Neural cell (in vitro differentiated cells): ENCODE measurements around the gene RAB4B. TPM values are rescaled to one million over a fixed set of nuclear protein-coding genes. Genes with fewer than 3 reads are reported as not detected.

ENCODE experiments used
- H2AFZ ChIP-seq: fragments of 200-600, 300-800 bp; sonication (generic), shearing (Covaris generic); 2 replicates; pipeline ENCODE4 v1.6.0; 2014; ENCODE audit warnings: low read depth, mild to moderate bottlenecking, antibody characterized with exemption, low read length, moderate library complexity
- H3F3A ChIP-seq: fragments of 200-600 bp; shearing (Covaris generic); 2 replicates; pipeline ENCODE4 v1.6.1; 2016; ENCODE audit warnings: mild to moderate bottlenecking, moderate library complexity, mixed read lengths, antibody characterized with exemption, low read length; ENCODE audit not compliant: insufficient read depth, poor library complexity, severe bottlenecking
- H3K27ac ChIP-seq: fragments of 200-600, 300-800 bp; sonication (generic), shearing (Covaris generic); 2 replicates; pipeline ENCODE4 v1.5.1; 2014; ENCODE audit warnings: mild to moderate bottlenecking, low read length, moderate library complexity
- H3K27me3 ChIP-seq: fragments of 300-800, 200-600 bp; sonication (generic), shearing (Covaris generic); 2 replicates; pipeline ENCODE4 v1.6.0; 2014; ENCODE audit warnings: mild to moderate bottlenecking, low read depth, low read length, moderate library complexity; ENCODE audit not compliant: insufficient read depth
- H3K36me3 ChIP-seq: fragments of 300-800, 200-600 bp; sonication (generic), shearing (Covaris generic); 2 replicates; pipeline ENCODE4 v1.5.1; 2014; ENCODE audit warnings: mild to moderate bottlenecking, antibody characterized with exemption, low read length, moderate library complexity; ENCODE audit not compliant: insufficient read depth
- H3K4me2 ChIP-seq: fragments of 300-800, 200-600 bp; sonication (generic), shearing (Covaris generic); 2 replicates; pipeline ENCODE4 v1.6.0; 2014; ENCODE audit warnings: mild to moderate bottlenecking, low read length
- H3K4me3 ChIP-seq: fragments of 300-800, 200-600 bp; sonication (generic), shearing (Covaris generic); 2 replicates; pipeline ENCODE4 v1.5.1; 2014; ENCODE audit warnings: mild to moderate bottlenecking, low read length, moderate library complexity
- H3K79me2 ChIP-seq: fragments of 200-600 bp; shearing (Covaris generic); replicated peaks from 2 replicates; pipeline ENCODE4 v1.6.0; 2014; ENCODE audit warnings: mild to moderate bottlenecking, low read length, moderate library complexity; ENCODE audit not compliant: insufficient read depth
- H3K9ac ChIP-seq: fragments of 300-800, 200-600 bp; sonication (generic), shearing (Covaris generic); 2 replicates; pipeline ENCODE4 v1.6.1; 2016; ENCODE audit warnings: mild to moderate bottlenecking, low read length, mixed read lengths
- H3K9me2 ChIP-seq: fragments of 200-600 bp; shearing (Covaris generic); 2 replicates; pipeline ENCODE4 v1.6.1; 2016; ENCODE audit warnings: mild to moderate bottlenecking, low read length, mixed read lengths; ENCODE audit not compliant: insufficient read depth
- H3K9me3 ChIP-seq: fragments of 200-600, 300-800 bp; sonication (generic), shearing (Covaris generic); 2 replicates; pipeline ENCODE4 v1.6.1; 2016; ENCODE audit warnings: mild to moderate bottlenecking, mixed run types, low read length, moderate library complexity, mixed read lengths
- H4K20me1 ChIP-seq: fragments of 200-600 bp; shearing (Covaris generic); 2 replicates; pipeline ENCODE4 v1.6.1; 2016; ENCODE audit warnings: mild to moderate bottlenecking, mixed run types; ENCODE audit not compliant: insufficient read depth
- EP300 ChIP-seq: fragments of 450-650 bp; conservative IDR thresholded peaks from 2 replicates; pipeline ENCODE4 v1.6.1; 2014; ENCODE audit warnings: antibody characterized with exemption, mild to moderate bottlenecking, moderate library complexity; ENCODE audit not compliant: poor library complexity, severe bottlenecking
- EZH2 ChIP-seq: fragments of 200-600, 300-800 bp; shearing (Covaris generic), sonication (generic); IDR thresholded peaks from 2 replicates; pipeline ENCODE4 v1.6.1; 2014; ENCODE audit warnings: antibody characterized with exemption, low read length, borderline replicate concordance, mild to moderate bottlenecking; ENCODE audit not compliant: insufficient read depth, poor library complexity, severe bottlenecking
- MXI1 ChIP-seq: fragments of 450-650 bp; conservative IDR thresholded peaks from 2 replicates; pipeline ENCODE4 v1.6.1; 2014; ENCODE audit warnings: antibody characterized with exemption, mild to moderate bottlenecking; ENCODE audit not compliant: poor library complexity, severe bottlenecking
- POLR2AphosphoS5 ChIP-seq: IDR thresholded peaks from 2 replicates; pipeline ENCODE4 v1.6.1; 2012
- RAD21 ChIP-seq: fragments of 450-650 bp; conservative IDR thresholded peaks from 2 replicates; pipeline ENCODE4 v1.6.1; 2014; ENCODE audit warnings: antibody characterized with exemption, mild to moderate bottlenecking, moderate library complexity
- SMC3 ChIP-seq: fragments of 450-650 bp; conservative IDR thresholded peaks from 2 replicates; pipeline ENCODE4 v1.6.1; 2014; ENCODE audit warnings: antibody characterized with exemption, mild to moderate bottlenecking, moderate library complexity; ENCODE audit not compliant: poor library complexity
- TAF1 ChIP-seq: IDR thresholded peaks from 2 replicates; pipeline ENCODE4 v1.6.1; 2012; ENCODE audit warnings: low read depth
- polyA plus RNA-seq: library from polyadenylated mRNA; depleted of rRNA; stranded (reverse); fragments of >200 nt; gene quantifications from 2 replicates; pipeline ENCODE4 v1.2.3, GENCODE V29; 2014
- TF ChIP-seq, protein P1 (sequence below): IDR thresholded peaks from 2 replicates; pipeline ENCODE4 v1.6.1; 2012; ENCODE audit warnings: borderline replicate concordance
- TF ChIP-seq, protein P2 (sequence below): fragments of 450-650 bp; IDR thresholded peaks from 2 replicates; pipeline ENCODE4 v1.5.1; 2014; ENCODE audit warnings: antibody characterized with exemption, mild to moderate bottlenecking, moderate library complexity; ENCODE audit not compliant: poor library complexity, severe bottlenecking

Gene RAB4B
- polyA plus RNA-seq, 1 donor from 2014 or later: 66.0 TPM

DNA sequence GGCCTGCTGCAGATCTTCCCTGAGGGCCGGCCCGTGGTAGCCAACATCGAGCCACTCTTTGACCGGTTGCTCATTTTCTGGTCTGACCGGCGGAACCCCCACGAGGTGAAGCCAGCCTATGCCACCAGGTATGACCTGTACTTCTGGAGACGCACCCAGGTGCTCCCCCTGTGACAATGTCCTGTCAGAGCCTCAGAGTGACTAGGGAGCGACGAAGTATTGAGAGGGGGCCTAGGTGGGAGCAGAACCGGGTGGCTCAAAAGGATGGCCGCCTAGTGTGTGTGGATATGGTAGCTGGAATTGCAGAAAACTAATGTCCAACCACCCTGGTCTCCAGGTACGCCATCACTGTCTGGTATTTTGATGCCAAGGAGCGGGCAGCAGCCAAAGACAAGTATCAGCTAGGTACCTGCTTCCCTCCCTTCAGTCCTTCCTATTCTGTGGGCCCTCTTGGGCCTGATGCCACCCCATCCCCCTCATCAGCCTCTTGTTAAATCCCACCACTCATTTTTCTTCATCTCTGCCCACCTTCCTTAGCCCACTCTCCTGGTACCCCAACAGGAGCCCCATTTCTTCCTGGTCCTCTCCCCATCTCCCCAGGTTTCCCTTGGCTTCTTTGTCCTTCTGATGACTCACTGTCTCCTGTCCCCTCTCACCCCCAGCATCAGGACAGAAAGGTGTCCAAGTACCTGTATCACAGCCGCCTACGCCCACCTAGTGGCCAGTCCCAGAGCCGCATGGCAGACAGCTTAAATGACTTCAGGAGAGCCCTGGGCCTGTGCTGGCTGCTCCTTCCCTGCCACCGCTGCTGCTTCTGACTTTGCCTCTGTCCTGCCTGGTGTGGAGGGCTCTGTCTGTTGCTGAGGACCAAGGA, 29.3 kb downstream of the RAB4B start:
- Histone ChIP-seq H3K79me2 (peaks cover 42% of the 10 kb centered on the region), H3F3A (no peaks in the 10 kb centered on the region), H4K20me1 (peaks cover 7% of the 10 kb centered on the region), H3K27me3 (no peaks in the 10 kb centered on the region), H3K27ac (peak overlapping the region; percentile 85), H3K4me2 (no peak overlapping the region), H3K4me3 (peak overlapping the region; percentile 92), H2AFZ (no peak overlapping the region), H3K36me3 (peaks cover 3% of the 10 kb centered on the region), H3K9me3 (no peaks in the 10 kb centered on the region), H3K9me2 (no peaks in the 10 kb centered on the region), H3K9ac (peak overlapping the region; percentile 49)
- TF ChIP-seq, protein P1, sequence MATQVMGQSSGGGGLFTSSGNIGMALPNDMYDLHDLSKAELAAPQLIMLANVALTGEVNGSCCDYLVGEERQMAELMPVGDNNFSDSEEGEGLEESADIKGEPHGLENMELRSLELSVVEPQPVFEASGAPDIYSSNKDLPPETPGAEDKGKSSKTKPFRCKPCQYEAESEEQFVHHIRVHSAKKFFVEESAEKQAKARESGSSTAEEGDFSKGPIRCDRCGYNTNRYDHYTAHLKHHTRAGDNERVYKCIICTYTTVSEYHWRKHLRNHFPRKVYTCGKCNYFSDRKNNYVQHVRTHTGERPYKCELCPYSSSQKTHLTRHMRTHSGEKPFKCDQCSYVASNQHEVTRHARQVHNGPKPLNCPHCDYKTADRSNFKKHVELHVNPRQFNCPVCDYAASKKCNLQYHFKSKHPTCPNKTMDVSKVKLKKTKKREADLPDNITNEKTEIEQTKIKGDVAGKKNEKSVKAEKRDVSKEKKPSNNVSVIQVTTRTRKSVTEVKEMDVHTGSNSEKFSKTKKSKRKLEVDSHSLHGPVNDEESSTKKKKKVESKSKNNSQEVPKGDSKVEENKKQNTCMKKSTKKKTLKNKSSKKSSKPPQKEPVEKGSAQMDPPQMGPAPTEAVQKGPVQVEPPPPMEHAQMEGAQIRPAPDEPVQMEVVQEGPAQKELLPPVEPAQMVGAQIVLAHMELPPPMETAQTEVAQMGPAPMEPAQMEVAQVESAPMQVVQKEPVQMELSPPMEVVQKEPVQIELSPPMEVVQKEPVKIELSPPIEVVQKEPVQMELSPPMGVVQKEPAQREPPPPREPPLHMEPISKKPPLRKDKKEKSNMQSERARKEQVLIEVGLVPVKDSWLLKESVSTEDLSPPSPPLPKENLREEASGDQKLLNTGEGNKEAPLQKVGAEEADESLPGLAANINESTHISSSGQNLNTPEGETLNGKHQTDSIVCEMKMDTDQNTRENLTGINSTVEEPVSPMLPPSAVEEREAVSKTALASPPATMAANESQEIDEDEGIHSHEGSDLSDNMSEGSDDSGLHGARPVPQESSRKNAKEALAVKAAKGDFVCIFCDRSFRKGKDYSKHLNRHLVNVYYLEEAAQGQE: no peak
- TF ChIP-seq TAF1: no peak
- TF ChIP-seq, protein P2, sequence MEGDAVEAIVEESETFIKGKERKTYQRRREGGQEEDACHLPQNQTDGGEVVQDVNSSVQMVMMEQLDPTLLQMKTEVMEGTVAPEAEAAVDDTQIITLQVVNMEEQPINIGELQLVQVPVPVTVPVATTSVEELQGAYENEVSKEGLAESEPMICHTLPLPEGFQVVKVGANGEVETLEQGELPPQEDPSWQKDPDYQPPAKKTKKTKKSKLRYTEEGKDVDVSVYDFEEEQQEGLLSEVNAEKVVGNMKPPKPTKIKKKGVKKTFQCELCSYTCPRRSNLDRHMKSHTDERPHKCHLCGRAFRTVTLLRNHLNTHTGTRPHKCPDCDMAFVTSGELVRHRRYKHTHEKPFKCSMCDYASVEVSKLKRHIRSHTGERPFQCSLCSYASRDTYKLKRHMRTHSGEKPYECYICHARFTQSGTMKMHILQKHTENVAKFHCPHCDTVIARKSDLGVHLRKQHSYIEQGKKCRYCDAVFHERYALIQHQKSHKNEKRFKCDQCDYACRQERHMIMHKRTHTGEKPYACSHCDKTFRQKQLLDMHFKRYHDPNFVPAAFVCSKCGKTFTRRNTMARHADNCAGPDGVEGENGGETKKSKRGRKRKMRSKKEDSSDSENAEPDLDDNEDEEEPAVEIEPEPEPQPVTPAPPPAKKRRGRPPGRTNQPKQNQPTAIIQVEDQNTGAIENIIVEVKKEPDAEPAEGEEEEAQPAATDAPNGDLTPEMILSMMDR: no peak
- TF ChIP-seq POLR2AphosphoS5: no peak
- no peak for TF ChIP-seq SMC3
- no peak for TF ChIP-seq EP300
- TF ChIP-seq EZH2: no peak
- no peak for TF ChIP-seq RAD21
- no peak for TF ChIP-seq MXI1

DNA sequence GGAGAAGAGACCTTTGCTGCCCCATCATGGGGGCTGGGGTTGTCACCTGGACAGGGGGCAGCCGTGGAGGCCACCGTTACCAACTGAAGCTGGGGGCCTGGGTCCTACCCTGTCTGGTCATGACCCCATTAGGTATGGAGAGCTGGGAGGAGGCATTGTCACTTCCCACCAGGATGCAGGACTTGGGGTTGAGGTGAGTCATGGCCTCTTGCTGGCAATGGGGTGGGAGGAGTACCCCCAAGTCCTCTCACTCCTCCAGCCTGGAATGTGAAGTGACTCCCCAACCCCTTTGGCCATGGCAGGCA, 29.9 kb downstream of the RAB4B start:
- no peaks in the 10 kb centered on the region for H3K9me2 ChIP-seq
- peaks cover 1% of the 10 kb centered on the region for H4K20me1 ChIP-seq
- H3K4me2 ChIP-seq: no peak overlapping the region
- peaks cover 3% of the 10 kb centered on the region for H3K36me3 ChIP-seq
- H3K79me2 ChIP-seq: peaks cover 36% of the 10 kb centered on the region
- no peak overlapping the region for H3K9ac ChIP-seq
- H3F3A ChIP-seq: no peaks in the 10 kb centered on the region
- no peak overlapping the region for H2AFZ ChIP-seq
- no peak overlapping the region for H3K4me3 ChIP-seq
- no peaks in the 10 kb centered on the region for H3K27me3 ChIP-seq
- TF ChIP-seq, protein P2: no peak
- TF ChIP-seq POLR2AphosphoS5: no peak
- TF ChIP-seq TAF1: no peak
- TF ChIP-seq SMC3: no peak
- no peak overlapping the region for H3K27ac ChIP-seq
- H3K9me3 ChIP-seq: no peaks in the 10 kb centered on the region
